Loucy (cell line): Measurements from ENCODE around the gene SCD5.

Source experiments
- H2AFZ ChIP-seq: fragments of 200-600 bp; sonication (generic); 2 replicates; pipeline ENCODE4 v1.6.0; 2016; ENCODE audit warnings: antibody characterized with exemption, mild to moderate bottlenecking, low read length, moderate library complexity
- H3F3A ChIP-seq: fragments of 200-600 bp; 2 replicates; pipeline ENCODE4 v1.6.0; 2016; ENCODE audit warnings: antibody characterized with exemption, low read depth, mild to moderate bottlenecking
- H3K27me3 ChIP-seq: fragments of 200-600 bp; sonication (generic); 2 replicates; pipeline ENCODE4 v1.6.1; 2014; ENCODE audit warnings: low read length, mild to moderate bottlenecking; ENCODE audit not compliant: insufficient read depth, poor library complexity, severe bottlenecking
- H3K36me3 ChIP-seq: fragments of 200-600 bp; sonication (generic); 2 replicates; pipeline ENCODE4 v1.6.1; 2016; ENCODE audit warnings: low read length; ENCODE audit not compliant: insufficient read depth
- H3K4me1 ChIP-seq: fragments of 200-600 bp; sonication (generic); 2 replicates; pipeline ENCODE4 v1.5.1; 2014; ENCODE audit warnings: low read length, mild to moderate bottlenecking; ENCODE audit not compliant: insufficient read depth, poor library complexity, severe bottlenecking
- H3K4me2 ChIP-seq: fragments of 200-600 bp; sonication (generic); 2 replicates; pipeline ENCODE4 v1.6.0; 2014; ENCODE audit warnings: antibody characterized with exemption, low read length, low read depth, mild to moderate bottlenecking; ENCODE audit not compliant: poor library complexity, severe bottlenecking
- H3K4me3 ChIP-seq: fragments of 200-600 bp; sonication (generic); 2 replicates; pipeline ENCODE4 v1.5.1; 2014; ENCODE audit warnings: low read length, mild to moderate bottlenecking, mixed read lengths; ENCODE audit not compliant: poor library complexity, severe bottlenecking
- H3K79me2 ChIP-seq: fragments of 200-600 bp; sonication (generic); 2 replicates; pipeline ENCODE4 v1.6.1; 2014; ENCODE audit warnings: low read length; ENCODE audit not compliant: insufficient read depth
- H3K9ac ChIP-seq: fragments of 200-600 bp; sonication (generic); 2 replicates; pipeline ENCODE4 v1.6.0; 2014; ENCODE audit warnings: mild to moderate bottlenecking, low read depth, low read length, moderate library complexity; ENCODE audit not compliant: poor library complexity, severe bottlenecking
- H3K9me2 ChIP-seq: fragments of 200-600 bp; sonication (generic); replicated peaks from 2 replicates; pipeline ENCODE4 v1.6.1; 2016; ENCODE audit warnings: low read depth, low read length, mixed read lengths
- H3K9me3 ChIP-seq: fragments of 200-600 bp; sonication (generic); 2 replicates; pipeline ENCODE4 v1.6.1; 2014; ENCODE audit warnings: mild to moderate bottlenecking, antibody characterized with exemption, low read length, low read depth; ENCODE audit not compliant: insufficient read depth
- H4K20me1 ChIP-seq: fragments of 200-600 bp; sonication (generic); 2 replicates; pipeline ENCODE4 v1.6.0; 2014; ENCODE audit warnings: antibody characterized with exemption, low read length, mild to moderate bottlenecking; ENCODE audit not compliant: insufficient read depth, poor library complexity, severe bottlenecking
- EZH2phosphoT487 ChIP-seq: fragments of 200-600 bp; IDR thresholded peaks from 2 replicates; pipeline ENCODE4 v1.6.1; 2018; ENCODE audit warnings: antibody characterized with exemption, mild to moderate bottlenecking, moderate library complexity, borderline replicate concordance
- TF ChIP-seq, protein P1 (sequence below): fragments of 200-600 bp; sonication (generic); conservative IDR thresholded peaks from 2 replicates; pipeline ENCODE4 v1.5.1; 2014; ENCODE audit warnings: mild to moderate bottlenecking, antibody characterized with exemption, low read length

The SCD5 gene

DNA sequence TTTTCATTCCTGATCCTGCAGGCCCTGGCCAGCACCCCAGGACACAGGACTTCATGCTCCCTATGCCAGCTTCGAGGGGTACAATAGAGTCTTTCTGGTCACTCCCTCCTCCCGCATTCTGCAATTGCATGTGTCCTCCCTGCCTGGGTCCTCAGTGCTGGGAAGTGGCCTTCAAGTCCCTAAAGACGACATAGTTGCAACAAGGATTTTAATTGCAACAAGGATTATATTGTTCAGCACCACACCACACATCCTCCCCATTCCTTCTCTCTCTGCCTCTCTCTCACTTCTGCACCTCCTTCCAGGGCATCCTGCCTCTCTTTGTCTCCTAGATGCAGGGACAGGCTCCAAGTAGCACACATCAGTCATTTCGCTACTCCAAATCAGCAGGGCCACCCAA lies 25.5 kb downstream of the SCD5 start:
- no peaks in the 10 kb centered on the region for H3F3A ChIP-seq
- H3K9ac ChIP-seq = no peak overlapping the region
- no peaks in the 10 kb centered on the region for H3K9me3 ChIP-seq
- H3K36me3 ChIP-seq = no peaks in the 10 kb centered on the region; the same call in 1 of the 2 replicates
- H4K20me1 ChIP-seq = no peaks in the 10 kb centered on the region
- no peak for TF ChIP-seq EZH2phosphoT487
- TF ChIP-seq, protein P1, sequence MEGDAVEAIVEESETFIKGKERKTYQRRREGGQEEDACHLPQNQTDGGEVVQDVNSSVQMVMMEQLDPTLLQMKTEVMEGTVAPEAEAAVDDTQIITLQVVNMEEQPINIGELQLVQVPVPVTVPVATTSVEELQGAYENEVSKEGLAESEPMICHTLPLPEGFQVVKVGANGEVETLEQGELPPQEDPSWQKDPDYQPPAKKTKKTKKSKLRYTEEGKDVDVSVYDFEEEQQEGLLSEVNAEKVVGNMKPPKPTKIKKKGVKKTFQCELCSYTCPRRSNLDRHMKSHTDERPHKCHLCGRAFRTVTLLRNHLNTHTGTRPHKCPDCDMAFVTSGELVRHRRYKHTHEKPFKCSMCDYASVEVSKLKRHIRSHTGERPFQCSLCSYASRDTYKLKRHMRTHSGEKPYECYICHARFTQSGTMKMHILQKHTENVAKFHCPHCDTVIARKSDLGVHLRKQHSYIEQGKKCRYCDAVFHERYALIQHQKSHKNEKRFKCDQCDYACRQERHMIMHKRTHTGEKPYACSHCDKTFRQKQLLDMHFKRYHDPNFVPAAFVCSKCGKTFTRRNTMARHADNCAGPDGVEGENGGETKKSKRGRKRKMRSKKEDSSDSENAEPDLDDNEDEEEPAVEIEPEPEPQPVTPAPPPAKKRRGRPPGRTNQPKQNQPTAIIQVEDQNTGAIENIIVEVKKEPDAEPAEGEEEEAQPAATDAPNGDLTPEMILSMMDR = no peak
- H3K4me3 ChIP-seq = no peak overlapping the region
- no peaks in the 10 kb centered on the region for H3K27me3 ChIP-seq
- no peaks in the 10 kb centered on the region for H3K9me2 ChIP-seq
- H3K4me1 ChIP-seq = peaks cover 4% of the 10 kb centered on the region
- no peak overlapping the region for H2AFZ ChIP-seq
- H3K79me2 ChIP-seq = peaks cover 36% of the 10 kb centered on the region
- no peak overlapping the region for H3K4me2 ChIP-seq

DNA sequence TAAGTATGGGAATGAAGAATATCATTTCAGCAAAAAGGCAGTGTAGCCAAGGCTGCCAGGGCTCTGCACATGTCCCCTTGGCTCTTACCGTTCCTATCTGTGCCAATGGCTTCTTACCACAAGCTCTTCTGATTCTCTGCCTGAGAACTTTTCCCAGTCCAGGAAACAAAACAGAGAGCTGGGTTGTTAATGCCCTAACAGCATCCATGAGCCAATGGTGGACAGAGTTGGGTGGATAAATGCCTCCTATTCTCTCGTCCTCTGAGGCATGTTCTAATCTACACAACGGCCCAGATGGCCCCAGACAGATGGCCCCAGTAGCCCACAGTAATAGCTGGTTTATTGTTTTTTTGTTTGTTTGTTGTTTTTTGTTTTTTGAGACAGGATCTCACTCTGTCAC lies 28.0 kb downstream of the SCD5 start:
- H3K4me1 ChIP-seq = peaks cover 4% of the 10 kb centered on the region
- TF ChIP-seq EZH2phosphoT487 = no peak
- no peak overlapping the region for H3K9ac ChIP-seq
- no peaks in the 10 kb centered on the region for H4K20me1 ChIP-seq
- no peak overlapping the region for H3K4me3 ChIP-seq
- no peaks in the 10 kb centered on the region for H3F3A ChIP-seq
- no peak overlapping the region for H3K4me2 ChIP-seq
- H3K9me2 ChIP-seq = no peaks in the 10 kb centered on the region
- no peak overlapping the region for H2AFZ ChIP-seq
- H3K9me3 ChIP-seq = peaks cover 6% of the 10 kb centered on the region
- no peaks in the 10 kb centered on the region; the same call in 1 of the 2 replicates for H3K36me3 ChIP-seq
- H3K79me2 ChIP-seq = peaks cover 29% of the 10 kb centered on the region; the same call in 1 of the 2 replicates
- H3K27me3 ChIP-seq = no peaks in the 10 kb centered on the region

DNA sequence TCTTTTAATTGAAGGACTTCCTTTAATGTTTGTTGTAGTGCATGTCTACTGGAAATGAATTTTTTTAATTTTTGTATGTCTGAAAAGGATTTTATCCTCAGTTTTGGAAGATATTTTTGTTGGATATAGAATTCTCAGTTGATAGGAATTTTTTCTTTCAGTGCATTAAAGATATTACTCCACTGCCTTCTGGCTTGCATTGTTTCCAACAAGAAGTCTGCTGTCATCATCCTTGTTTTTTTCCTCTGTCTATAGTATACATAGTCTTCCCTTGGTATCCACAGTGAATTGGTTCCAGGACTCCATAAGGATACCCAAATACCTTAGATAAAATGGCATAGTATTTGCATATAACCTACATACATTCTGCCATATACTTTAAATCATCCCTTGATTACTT lies 33.5 kb downstream of the SCD5 start:
- H3K36me3 ChIP-seq = no peaks in the 10 kb centered on the region
- H3K4me1 ChIP-seq = peaks cover 13% of the 10 kb centered on the region
- no peaks in the 10 kb centered on the region for H4K20me1 ChIP-seq
- H3K9ac ChIP-seq = no peak overlapping the region
- no peak for TF ChIP-seq EZH2phosphoT487
- TF ChIP-seq, protein P1 = no peak
- no peaks in the 10 kb centered on the region for H3K27me3 ChIP-seq
- no peak overlapping the region for H3K4me2 ChIP-seq
- H3F3A ChIP-seq = no peaks in the 10 kb centered on the region
- no peak overlapping the region for H3K4me3 ChIP-seq
- no peak overlapping the region for H2AFZ ChIP-seq
- H3K9me2 ChIP-seq = no peaks in the 10 kb centered on the region
- peaks cover 19% of the 10 kb centered on the region; the same call in 1 of the 2 replicates for H3K79me2 ChIP-seq
- peaks cover 10% of the 10 kb centered on the region for H3K9me3 ChIP-seq

DNA sequence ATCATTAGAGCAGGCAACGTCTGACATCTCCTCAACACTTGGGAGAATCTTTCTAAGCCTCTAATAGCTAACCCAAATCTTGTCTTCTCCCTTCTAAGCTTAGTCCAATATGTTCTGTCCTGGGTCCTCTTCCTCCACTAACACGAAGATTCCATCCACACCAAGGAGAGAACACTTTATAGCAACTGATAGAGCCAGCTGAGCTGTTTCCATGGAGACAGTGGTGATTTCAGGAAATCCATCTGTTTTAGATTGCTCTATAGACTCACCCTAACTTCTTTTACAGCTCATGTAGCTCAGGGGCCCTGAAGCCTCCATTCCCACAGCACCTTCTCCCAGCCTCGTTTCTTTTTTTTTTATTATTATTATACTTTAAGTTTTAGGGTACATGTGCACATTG lies 37.4 kb downstream of the SCD5 start:
- no peaks in the 10 kb centered on the region for H4K20me1 ChIP-seq
- H3K27me3 ChIP-seq = no peaks in the 10 kb centered on the region
- H3K36me3 ChIP-seq = no peaks in the 10 kb centered on the region
- H3K79me2 ChIP-seq = peaks cover 12% of the 10 kb centered on the region; the same call in 1 of the 2 replicates
- no peaks in the 10 kb centered on the region for H3K9me2 ChIP-seq
- no peak overlapping the region for H3K4me2 ChIP-seq
- H3K9me3 ChIP-seq = peaks cover 10% of the 10 kb centered on the region
- no peak overlapping the region for H2AFZ ChIP-seq
- H3F3A ChIP-seq = no peaks in the 10 kb centered on the region
- TF ChIP-seq, protein P1 = no peak
- no peak for TF ChIP-seq EZH2phosphoT487
- H3K9ac ChIP-seq = no peak overlapping the region
- H3K4me1 ChIP-seq = peaks cover 9% of the 10 kb centered on the region
- H3K4me3 ChIP-seq = no peak overlapping the region
